ENCODE results near the gene TECPR2.

The TECPR2 gene

GRCh38 chr14:102450206-102451063 is 87.7 kb downstream of the TECPR2 start:
- no peak overlapping the region for H3K27ac Mint-ChIP-seq
- no peaks in the 10 kb centered on the region for H3K4me1 Mint-ChIP-seq
- H3K9me3 Mint-ChIP-seq, result no peaks in the 10 kb centered on the region
- no peak for ATAC-seq
- no peak overlapping the region for H3K4me3 Mint-ChIP-seq
- no peaks in the 10 kb centered on the region for H3K27me3 Mint-ChIP-seq
- no peak for DNase-seq

GRCh38 chr14:102451064-102451352 is 88.3 kb downstream of the TECPR2 start:
- H3K4me3 Mint-ChIP-seq, result no peak overlapping the region
- H3K4me1 Mint-ChIP-seq, result no peaks in the 10 kb centered on the region
- DNase-seq, result no peak
- no peak for ATAC-seq
- H3K9me3 Mint-ChIP-seq, result no peaks in the 10 kb centered on the region
- no peak overlapping the region for H3K27ac Mint-ChIP-seq
- H3K27me3 Mint-ChIP-seq, result no peaks in the 10 kb centered on the region

- H3K4me3 Mint-ChIP-seq, result no peak overlapping the region
- no peak overlapping the region for H3K27ac Mint-ChIP-seq
- DNase-seq (no peak), ATAC-seq (no peak)
- no peaks in the 10 kb centered on the region for H3K27me3 Mint-ChIP-seq
- no peaks in the 10 kb centered on the region for H3K9me3 Mint-ChIP-seq
- H3K4me1 Mint-ChIP-seq, result no peaks in the 10 kb centered on the region
These were observed 89.6 kb downstream of the TECPR2 start for GRCh38 chr14:102452302-102452701.

- no peaks in the 10 kb centered on the region for H3K4me1 Mint-ChIP-seq
- ATAC-seq (no peak), DNase-seq (no peak)
- no peaks in the 10 kb centered on the region for H3K9me3 Mint-ChIP-seq
- H3K27me3 Mint-ChIP-seq, result no peaks in the 10 kb centered on the region
- no peak overlapping the region for H3K4me3 Mint-ChIP-seq
- no peak overlapping the region for H3K27ac Mint-ChIP-seq
These were observed 92.0 kb downstream of the TECPR2 start for GRCh38 chr14:102454711-102455110.

GRCh38 chr14:102457509-102457908 is 94.8 kb downstream of the TECPR2 start:
- ATAC-seq (no peak), DNase-seq (no peak)
- Mint-ChIP-seq H3K27ac (no peak overlapping the region), H3K27me3 (no peaks in the 10 kb centered on the region), H3K9me3 (no peaks in the 10 kb centered on the region), H3K4me3 (no peak overlapping the region), H3K4me1 (peaks cover 8% of the 10 kb centered on the region)

- DNase-seq, result no peak
- Mint-ChIP-seq H3K4me1 (peaks cover 8% of the 10 kb centered on the region), H3K4me3 (no peak overlapping the region), H3K9me3 (no peaks in the 10 kb centered on the region), H3K27ac (peak overlapping the region in 1 of 2 donors; percentile 84), H3K27me3 (no peaks in the 10 kb centered on the region)
- ATAC-seq, result no peak
These were observed 99.0 kb downstream of the TECPR2 start for GRCh38 chr14:102461490-102462338.

- H3K9me3 Mint-ChIP-seq, result no peaks in the 10 kb centered on the region
- DNase-seq (no peak), ATAC-seq (no peak)
- H3K4me3 Mint-ChIP-seq, result no peak overlapping the region
- peaks cover 8% of the 10 kb centered on the region for H3K4me1 Mint-ChIP-seq
- H3K27me3 Mint-ChIP-seq, result no peaks in the 10 kb centered on the region
- no peak overlapping the region for H3K27ac Mint-ChIP-seq
These were observed 99.7 kb downstream of the TECPR2 start for GRCh38 chr14:102462391-102462790.

GRCh38 chr14:102464006-102464405 is 101.3 kb downstream of the TECPR2 start:
- Mint-ChIP-seq H3K4me1 (peaks cover 8% of the 10 kb centered on the region), H3K9me3 (no peaks in the 10 kb centered on the region), H3K27me3 (no peaks in the 10 kb centered on the region), H3K27ac (no peak overlapping the region), H3K4me3 (no peak overlapping the region)
- DNase-seq, result no peak
- ATAC-seq, result no peak

GRCh38 chr14:102464846-102465341 is 102.2 kb downstream of the TECPR2 start:
- no peak for ATAC-seq
- no peaks in the 10 kb centered on the region for H3K9me3 Mint-ChIP-seq
- peaks cover 8% of the 10 kb centered on the region for H3K4me1 Mint-ChIP-seq
- H3K4me3 Mint-ChIP-seq, result no peak overlapping the region
- DNase-seq, result no peak
- H3K27me3 Mint-ChIP-seq, result no peaks in the 10 kb centered on the region
- no peak overlapping the region for H3K27ac Mint-ChIP-seq

- no peak for ATAC-seq
- H3K4me1 Mint-ChIP-seq, result peaks cover 9% of the 10 kb centered on the region
- no peak for DNase-seq
- no peak overlapping the region for H3K27ac Mint-ChIP-seq
- H3K27me3 Mint-ChIP-seq, result no peaks in the 10 kb centered on the region
- H3K4me3 Mint-ChIP-seq, result no peak overlapping the region
- no peaks in the 10 kb centered on the region for H3K9me3 Mint-ChIP-seq
These were observed 106.5 kb downstream of the TECPR2 start for GRCh38 chr14:102469261-102469660.

- Mint-ChIP-seq H3K4me3 (no peak overlapping the region), H3K27ac (no peak overlapping the region), H3K27me3 (no peaks in the 10 kb centered on the region), H3K9me3 (no peaks in the 10 kb centered on the region), H3K4me1 (peaks cover 9% of the 10 kb centered on the region)
- ATAC-seq (no peak), DNase-seq (no peak)
These were observed 109.4 kb downstream of the TECPR2 start for GRCh38 chr14:102471921-102472790.

GRCh38 chr14:102472791-102473150 is 110.0 kb downstream of the TECPR2 start:
- peaks cover 9% of the 10 kb centered on the region for H3K4me1 Mint-ChIP-seq
- no peaks in the 10 kb centered on the region for H3K27me3 Mint-ChIP-seq
- no peaks in the 10 kb centered on the region for H3K9me3 Mint-ChIP-seq
- DNase-seq (no peak), ATAC-seq (no peak)
- no peak overlapping the region for H3K27ac Mint-ChIP-seq
- H3K4me3 Mint-ChIP-seq, result no peak overlapping the region

- peaks cover 9% of the 10 kb centered on the region for H3K4me1 Mint-ChIP-seq
- H3K4me3 Mint-ChIP-seq, result no peak overlapping the region
- H3K27ac Mint-ChIP-seq, result no peak overlapping the region
- H3K9me3 Mint-ChIP-seq, result no peaks in the 10 kb centered on the region
- DNase-seq (no peak), ATAC-seq (no peak)
- H3K27me3 Mint-ChIP-seq, result no peaks in the 10 kb centered on the region
These were observed 110.8 kb downstream of the TECPR2 start for GRCh38 chr14:102473559-102473958.

- Mint-ChIP-seq H3K4me1 (peaks cover 17% of the 10 kb centered on the region), H3K9me3 (no peaks in the 10 kb centered on the region), H3K27ac (peak overlapping the region in 1 of 2 donors; percentile 77), H3K4me3 (no peak overlapping the region), H3K27me3 (no peaks in the 10 kb centered on the region)
- ATAC-seq (no peak), DNase-seq (no peak)
These were observed 112.2 kb downstream of the TECPR2 start for GRCh38 chr14:102474934-102475333.

GRCh38 chr14:102479107-102479506 is 116.4 kb downstream of the TECPR2 start:
- H3K27ac Mint-ChIP-seq, result peak overlapping the region in 1 of 2 donors; percentile 36
- no peaks in the 10 kb centered on the region for H3K27me3 Mint-ChIP-seq
- no peak for DNase-seq
- H3K9me3 Mint-ChIP-seq, result peaks cover 5 to 7% of the 10 kb centered on the region in 2 donors
- peaks cover 8% of the 10 kb centered on the region for H3K4me1 Mint-ChIP-seq
- ATAC-seq, result no peak
- H3K4me3 Mint-ChIP-seq, result no peak overlapping the region
